Adrenal gland (tissue), 12 donors: Measurements from ENCODE around the gene DPP6. TPM values are rescaled to one million over a fixed set of nuclear protein-coding genes. Genes with fewer than 3 reads are reported as not detected.

Experiments
- DNase-seq, 7 donors: peaks; one replicate each; pipeline ENCODE4 v3.0.0-alpha.2; 2019 to 2020
- H3K27ac ChIP-seq, 5 donors: fragments of 200-600 bp; sonication (generic) in 4 of 5; 1 replicate in 3 of 5; 2 replicates in 2 of 5; pipeline versions ENCODE4 v1.5.1 to v1.8.0; 2016 to 2020; ENCODE audit warnings: mild to moderate bottlenecking in 1 of 5
- H3K27me3 ChIP-seq: fragments of 200-600 bp; 2 replicates; pipeline ENCODE4 v1.8.0; 2021
- H3K36me3 ChIP-seq, 2 donors: fragments of 200-600 bp; replicated peaks in 1 of 2; 1 replicate in 1 of 2; 2 replicates in 1 of 2; pipeline versions ENCODE4 v1.5.1 to v1.8.0; 2018 to 2022
- H3K4me1 ChIP-seq, 2 donors: fragments of 200-600 bp; replicated peaks in 1 of 2; 1 replicate in 1 of 2; 2 replicates in 1 of 2; pipeline versions ENCODE4 v1.5.1 to v1.8.0; 2018 to 2021
- H3K4me3 ChIP-seq, 4 donors: fragments of 200-600 bp; sonication (generic) in 3 of 4; one replicate each; pipeline ENCODE4 v1.5.1; 2016 to 2018
- H3K9me3 ChIP-seq, 3 donors: fragments of 200-600 bp; sonication (generic) in 1 of 3; replicated peaks in 1 of 3; 1 replicate in 2 of 3; 2 replicates in 1 of 3; pipeline versions ENCODE4 v1.5.1 to v1.8.0; 2016 to 2021
- POLR2A ChIP-seq, 2 donors: fragments of 450-650 bp; IDR thresholded peaks; one replicate each; pipeline ENCODE4 v1.6.1; 2017; ENCODE audit warnings: antibody characterized with exemption in 2 of 2, mild to moderate bottlenecking in 2 of 2, moderate library complexity in 1 of 2
- WGBS, 4 donors: extraction: QIAGEN DNeasy Blood & Tissue Kit in 2 of 4; methylation state at CpG; one replicate each; pipeline versions ENCODE4 v1.1.5 to v1.1.7; 2013 to 2017; 5-methylcytosine and 5-hydroxymethylcytosine counted together
- intact Hi-C, 2 donors: fragments of 100-400 bp; cut with DNase I; formaldehyde crosslinking; loops; one replicate each; pipeline versions ENCODE4 v1.14.1 to v1.15.0; 2022 to 2023
- polyA plus RNA-seq, 3 donors: library from polyadenylated mRNA; stranded (reverse); fragments of 200-250 nt in 2 of 3; fragments of 350-450 nt in 1 of 3; fragmentation: Illumina TruSeq in 1 of 3; extraction: RNeasy Lipid Tissue Mini Kit (QIAGEN cat#74804) in 1 of 3; gene quantifications; one replicate each; pipeline ENCODE4 v1.2.3, GENCODE V29; 2013 to 2014
- total RNA-seq, 9 donors: library from RNA; depleted of rRNA in 4 of 9; stranded (reverse); fragments of >200 nt in 4 of 9; fragments of 120-200 nt in 1 of 9; fragmentation: NEBNext Ultra II Directional in 1 of 9; extraction: Animal tissue kit (Norgen Biotek cat#: 25700) in 1 of 9; gene quantifications; one replicate each; pipeline versions ENCODE4 v1.1.0 to v1.2.4, GENCODE V29; 2013 to 2023
- TF ChIP-seq, protein P1 (sequence below), 6 experiments: fragments of 450-650 bp in 4 of 6; fragments of 200-600 bp in 2 of 6; sonication (generic) in 1 of 6; IDR thresholded peaks; 1 replicate in 5 of 6; 2 replicates in 1 of 6; pipeline versions ENCODE4 v1.5.1 to v1.8.0; 2016 to 2021; ENCODE audit warnings: antibody characterized with exemption in 6 of 6, mild to moderate bottlenecking in 2 of 6, moderate library complexity in 1 of 6
- donor health status: healthy with polysubstance abuse.
- donor health status: Bipolar disorder and iron deficiency.
- donor health status: DM: yes; HTN: yes; CAD: no.
- donor health status: DM: no; HTN: no; CAD: no.
- donor health status: DM: no; HTN: no; CAD: no.
- donor health status: DM: yes; HTN: yes; CAD: no.

DPP6 gene
- total and polyA plus RNA-seq, 12 donors: 0.39 to 13.1 (median 5.1) TPM

GRCh38 chr7:154856733-154857132 lies 804.5 kb downstream of the DPP6 start:
- no peak for DNase-seq
- Histone ChIP-seq H3K27me3 (no peaks in the 10 kb centered on the region), H3K9me3 (no peaks in the 10 kb centered on the region), H3K36me3 (no peaks in the 10 kb centered on the region), H3K4me3 (no peak overlapping the region), H3K4me1 (no peaks in the 10 kb centered on the region), H3K27ac (no peak overlapping the region)
- 74 to 83% (median 75%) methylated on average over 9 of the region's 9 CpGs for WGBS, 4 donors
- TF ChIP-seq, protein P1, sequence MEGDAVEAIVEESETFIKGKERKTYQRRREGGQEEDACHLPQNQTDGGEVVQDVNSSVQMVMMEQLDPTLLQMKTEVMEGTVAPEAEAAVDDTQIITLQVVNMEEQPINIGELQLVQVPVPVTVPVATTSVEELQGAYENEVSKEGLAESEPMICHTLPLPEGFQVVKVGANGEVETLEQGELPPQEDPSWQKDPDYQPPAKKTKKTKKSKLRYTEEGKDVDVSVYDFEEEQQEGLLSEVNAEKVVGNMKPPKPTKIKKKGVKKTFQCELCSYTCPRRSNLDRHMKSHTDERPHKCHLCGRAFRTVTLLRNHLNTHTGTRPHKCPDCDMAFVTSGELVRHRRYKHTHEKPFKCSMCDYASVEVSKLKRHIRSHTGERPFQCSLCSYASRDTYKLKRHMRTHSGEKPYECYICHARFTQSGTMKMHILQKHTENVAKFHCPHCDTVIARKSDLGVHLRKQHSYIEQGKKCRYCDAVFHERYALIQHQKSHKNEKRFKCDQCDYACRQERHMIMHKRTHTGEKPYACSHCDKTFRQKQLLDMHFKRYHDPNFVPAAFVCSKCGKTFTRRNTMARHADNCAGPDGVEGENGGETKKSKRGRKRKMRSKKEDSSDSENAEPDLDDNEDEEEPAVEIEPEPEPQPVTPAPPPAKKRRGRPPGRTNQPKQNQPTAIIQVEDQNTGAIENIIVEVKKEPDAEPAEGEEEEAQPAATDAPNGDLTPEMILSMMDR (IDR thresholded peaks at IDR 0.05): no peak
- TF ChIP-seq POLR2A (IDR thresholded peaks at IDR 0.05): no peak
- intact Hi-C loops: no loop called here

- intact Hi-C loops: no loop called here
These were observed 805.0 kb downstream of the DPP6 start for GRCh38 chr7:154857240-154857639.

GRCh38 chr7:154857728-154858681 lies 805.8 kb downstream of the DPP6 start:
- DNase-seq: no peak
- intact Hi-C loops: no loop called here
- 83 to 88% (median 86%) methylated on average over 14 to 27 of the region's 27 CpGs for WGBS, 4 donors

More at GRCh38 chr7:154857240-154857639, 805.0 kb downstream of the DPP6 start:
- Histone ChIP-seq H3K9me3 (no peaks in the 10 kb centered on the region), H3K4me3 (no peak overlapping the region), H3K36me3 (no peaks in the 10 kb centered on the region), H3K4me1 (no peaks in the 10 kb centered on the region), H3K27ac (no peak overlapping the region), H3K27me3 (no peaks in the 10 kb centered on the region)
- no peak for TF ChIP-seq POLR2A (IDR thresholded peaks at IDR 0.05)
- TF ChIP-seq, protein P1 (IDR thresholded peaks at IDR 0.05): no peak
- WGBS, 4 donors: 81 to 94% (median 88%) methylated on average over 3 of the region's 3 CpGs
- no peak for DNase-seq

DNA sequence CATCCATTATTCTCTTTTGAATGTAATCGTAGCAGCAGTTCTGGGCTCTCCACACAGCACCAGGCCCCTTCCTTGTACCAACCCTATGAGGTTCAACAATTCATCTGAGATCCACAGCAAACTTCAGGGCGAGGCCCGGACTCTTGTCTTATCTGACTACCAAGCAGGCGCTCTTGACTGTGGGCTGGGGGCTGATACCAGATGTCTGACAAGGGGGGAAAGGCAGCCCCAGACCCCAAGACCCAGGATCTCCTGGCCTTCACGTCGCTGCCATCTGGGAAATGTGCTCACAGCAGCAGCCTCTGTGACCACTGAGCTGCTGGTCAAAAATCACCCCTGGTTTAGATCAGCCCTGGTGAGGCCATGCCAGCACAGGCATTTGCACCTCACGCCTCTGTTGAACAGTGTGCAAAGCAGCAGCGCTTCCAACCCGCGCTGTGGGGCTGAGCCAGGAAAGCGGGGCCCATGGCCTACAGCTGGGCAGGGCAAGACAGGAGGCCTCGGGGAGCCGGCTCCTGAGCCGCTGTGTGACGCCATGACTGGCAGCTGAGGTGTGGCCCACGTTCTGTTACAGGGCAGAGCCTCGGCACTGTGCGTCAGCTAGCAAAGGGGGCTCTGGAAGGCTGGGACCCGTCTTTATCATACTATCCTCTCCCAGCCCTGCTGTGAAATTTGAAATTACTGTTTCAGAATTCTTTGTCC lies 806.8 kb downstream of the DPP6 start:
- DNase-seq: no peak
- H3K27ac ChIP-seq: no peak overlapping the region
- no peaks in the 10 kb centered on the region for H3K9me3 ChIP-seq
- no peak for TF ChIP-seq POLR2A (IDR thresholded peaks at IDR 0.05)
- TF ChIP-seq, protein P1 (IDR thresholded peaks at IDR 0.05): no peak
- H3K4me1 ChIP-seq: no peaks in the 10 kb centered on the region
- intact Hi-C loops: no loop called here
- H3K36me3 ChIP-seq: no peaks in the 10 kb centered on the region
- H3K4me3 ChIP-seq: no peak overlapping the region
- WGBS, 4 donors: 76 to 92% (median 90%) methylated on average over 17 to 19 of the region's 19 CpGs
- no peaks in the 10 kb centered on the region for H3K27me3 ChIP-seq

More at GRCh38 chr7:154857728-154858681, 805.8 kb downstream of the DPP6 start:
- Histone ChIP-seq H3K4me1 (no peaks in the 10 kb centered on the region), H3K4me3 (no peak overlapping the region), H3K36me3 (no peaks in the 10 kb centered on the region), H3K27me3 (no peaks in the 10 kb centered on the region), H3K27ac (no peak overlapping the region), H3K9me3 (no peaks in the 10 kb centered on the region)
- no peak for TF ChIP-seq POLR2A (IDR thresholded peaks at IDR 0.05)
- TF ChIP-seq, protein P1 (IDR thresholded peaks at IDR 0.05): no peak
